Vagina (tissue), 2 donors: ENCODE data around the gene RTTN. TPM values are rescaled to one million over a fixed set of nuclear protein-coding genes. Genes with fewer than 3 reads are reported as not detected.

Source experiments
- DNase-seq, 2 donors: peaks; one replicate each; pipeline ENCODE4 v3.0.0-alpha.2; 2017; ENCODE audit errors: extremely low spot score in 2 of 2
- H3K27ac ChIP-seq: fragments of 200-600 bp; sonication (generic); one replicate; pipeline ENCODE4 v1.5.1; 2019
- H3K27me3 ChIP-seq: fragments of 200-600 bp; sonication (generic); one replicate; pipeline ENCODE4 v1.5.1; 2019
- H3K36me3 ChIP-seq, 2 donors: fragments of 200-600 bp; sonication (generic); one replicate each; pipeline ENCODE4 v1.5.1; 2017 to 2019
- H3K4me1 ChIP-seq: fragments of 200-600 bp; sonication (generic); one replicate; pipeline ENCODE4 v1.5.1; 2019
- H3K4me3 ChIP-seq, 2 donors: fragments of 200-600 bp; sonication (generic); 1 replicate in 1 of 2; 2 replicates in 1 of 2; pipeline ENCODE4 v1.5.1; 2016 to 2019
- H3K9me3 ChIP-seq: fragments of 200-600 bp; sonication (generic); one replicate; pipeline ENCODE4 v1.5.1; 2019
- CTCF ChIP-seq, 3 experiments: fragments of 450-650 bp in 2 of 3; fragments of 200-600 bp in 1 of 3; sonication (generic) in 1 of 3; IDR thresholded peaks; one replicate each; pipeline ENCODE4 v1.5.1; 2017 to 2019; ENCODE audit warnings: antibody characterized with exemption in 3 of 3, mild to moderate bottlenecking in 2 of 3, moderate library complexity in 2 of 3
- POLR2A ChIP-seq, 2 donors: fragments of 450-650 bp; IDR thresholded peaks; one replicate each; pipeline ENCODE4 v1.6.1; 2017; ENCODE audit warnings: antibody characterized with exemption in 2 of 2, mild to moderate bottlenecking in 2 of 2, moderate library complexity in 2 of 2
- POLR2AphosphoS5 ChIP-seq, 2 donors: sonication (generic); formaldehyde crosslinking; IDR thresholded peaks; one replicate each; pipeline ENCODE4 v1.9.0; 2017; ENCODE audit warnings: antibody characterized with exemption in 2 of 2, mild to moderate bottlenecking in 2 of 2, low read depth in 1 of 2; ENCODE audit not compliant: insufficient read depth in 1 of 2
- intact Hi-C: fragments of 100-400 bp; cut with DNase I; formaldehyde crosslinking; loops from one replicate; pipeline ENCODE4 v1.15.1; 2023
- total RNA-seq: library from RNA; depleted of rRNA; stranded (reverse); fragments of >200 nt; gene quantifications from one replicate; pipeline ENCODE4 v1.2.3, GENCODE V29; 2016

The RTTN gene
- total RNA-seq, 1 donor from 2014 or later, result 16.7 TPM

GRCh38 chr18:70037431-70038061 lies 167.9 kb downstream of the RTTN start:
- Histone ChIP-seq H3K9me3 (no peaks in the 10 kb centered on the region), H3K4me1 (no peaks in the 10 kb centered on the region), H3K4me3 (no peak overlapping the region), H3K27ac (no peak overlapping the region), H3K27me3 (no peaks in the 10 kb centered on the region), H3K36me3 (peaks cover 0 to 10% of the 10 kb centered on the region in 2 donors)
- TF ChIP-seq POLR2AphosphoS5 (IDR thresholded peaks at IDR 0.05; ENCODE audit: insufficient read depth in 1 of 2, low read depth in 1 of 2), result no peak
- TF ChIP-seq POLR2A (IDR thresholded peaks at IDR 0.05), result no peak
- no peak for TF ChIP-seq CTCF (IDR thresholded peaks at IDR 0.05)
- DNase-seq, result no peak
- intact Hi-C loops, result no loop called here

DNA sequence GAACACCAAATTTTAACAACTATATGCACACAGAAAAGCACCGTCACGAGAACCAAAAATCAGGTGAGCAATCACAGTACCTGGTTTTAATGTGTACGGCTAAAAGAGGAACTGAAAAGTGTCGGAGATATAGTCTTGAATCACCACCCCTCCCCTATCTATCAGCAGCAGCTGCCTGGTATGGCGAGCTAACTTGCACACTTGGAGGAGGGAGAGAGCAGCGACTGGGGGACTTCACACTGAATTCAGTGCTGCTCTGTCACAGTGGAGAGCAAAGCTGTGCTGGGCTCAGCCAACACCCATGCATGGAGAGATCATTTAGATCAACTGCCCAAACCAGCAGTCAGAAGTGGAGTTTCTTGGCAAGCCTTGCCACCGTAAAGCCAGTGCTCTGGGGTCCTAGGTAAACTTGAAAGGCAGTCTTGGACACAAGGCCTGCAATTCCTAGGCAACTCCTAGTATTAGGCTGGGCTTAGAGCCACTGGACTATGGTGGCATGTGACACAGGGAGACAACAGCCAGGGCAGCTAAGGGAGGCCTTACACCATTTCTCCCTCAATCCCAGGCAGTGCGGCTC lies 168.6 kb downstream of the RTTN start:
- H3K9me3 ChIP-seq, result no peaks in the 10 kb centered on the region
- H3K4me3 ChIP-seq, result no peak overlapping the region
- TF ChIP-seq POLR2A (IDR thresholded peaks at IDR 0.05) (no peak), CTCF (IDR thresholded peaks at IDR 0.05) (no peak), POLR2AphosphoS5 (IDR thresholded peaks at IDR 0.05; ENCODE audit: insufficient read depth in 1 of 2, low read depth in 1 of 2) (no peak)
- DNase-seq, result no peak
- H3K27me3 ChIP-seq, result no peaks in the 10 kb centered on the region
- peaks cover 0 to 10% of the 10 kb centered on the region in 2 donors for H3K36me3 ChIP-seq
- intact Hi-C loops, result no loop called here
- no peak overlapping the region for H3K27ac ChIP-seq
- H3K4me1 ChIP-seq, result no peaks in the 10 kb centered on the region

GRCh38 chr18:70036168-70036567 lies 169.3 kb downstream of the RTTN start:
- TF ChIP-seq CTCF (IDR thresholded peaks at IDR 0.05) (no peak), POLR2AphosphoS5 (IDR thresholded peaks at IDR 0.05; ENCODE audit: insufficient read depth in 1 of 2, low read depth in 1 of 2) (no peak), POLR2A (IDR thresholded peaks at IDR 0.05) (no peak)
- DNase-seq, result no peak
- Histone ChIP-seq H3K27ac (no peak overlapping the region), H3K9me3 (no peaks in the 10 kb centered on the region), H3K27me3 (no peaks in the 10 kb centered on the region), H3K36me3 (peaks cover 0 to 10% of the 10 kb centered on the region in 2 donors), H3K4me3 (no peak overlapping the region), H3K4me1 (no peaks in the 10 kb centered on the region)
- intact Hi-C loops, result no loop called here

- TF ChIP-seq POLR2AphosphoS5 (IDR thresholded peaks at IDR 0.05; ENCODE audit: insufficient read depth in 1 of 2, low read depth in 1 of 2), result no peak
- no peak for TF ChIP-seq POLR2A (IDR thresholded peaks at IDR 0.05)
- TF ChIP-seq CTCF (IDR thresholded peaks at IDR 0.05), result no peak
These were observed 174.3 kb downstream of the RTTN start for GRCh38 chr18:70031221-70031620.

DNA sequence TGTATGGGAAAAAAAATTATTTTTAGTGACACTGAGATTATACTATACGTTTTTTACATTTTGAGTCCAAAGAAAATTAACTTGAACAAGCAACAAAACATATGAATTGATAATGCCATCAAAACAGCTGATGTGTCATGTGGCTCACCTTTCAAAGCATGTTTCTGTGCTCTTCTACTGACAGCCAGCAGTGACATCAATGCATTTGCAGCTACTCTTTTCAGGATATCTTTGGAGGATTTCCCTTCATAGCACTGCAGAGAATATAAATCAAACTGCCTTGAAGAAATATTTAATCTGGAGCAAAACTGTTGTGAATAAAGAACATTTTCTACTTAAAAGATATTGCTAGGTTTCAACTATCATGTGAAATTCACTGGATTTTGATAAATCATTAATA lies 174.8 kb downstream of the RTTN start:
- Histone ChIP-seq H3K36me3 (no peaks in the 10 kb centered on the region), H3K4me1 (no peaks in the 10 kb centered on the region), H3K4me3 (no peak overlapping the region), H3K27me3 (no peaks in the 10 kb centered on the region), H3K27ac (no peak overlapping the region), H3K9me3 (no peaks in the 10 kb centered on the region)
- no peak for DNase-seq
- TF ChIP-seq POLR2A (IDR thresholded peaks at IDR 0.05), result no peak
- no peak for TF ChIP-seq POLR2AphosphoS5 (IDR thresholded peaks at IDR 0.05; ENCODE audit: insufficient read depth in 1 of 2, low read depth in 1 of 2)
- TF ChIP-seq CTCF (IDR thresholded peaks at IDR 0.05), result no peak
- intact Hi-C loops, result no loop called here

More at GRCh38 chr18:70031221-70031620, 174.3 kb downstream of the RTTN start:
- H3K4me3 ChIP-seq, result no peak overlapping the region
- H3K27me3 ChIP-seq, result no peaks in the 10 kb centered on the region
- DNase-seq, result no peak
- intact Hi-C loops, result no loop called here
- no peaks in the 10 kb centered on the region for H3K36me3 ChIP-seq
- no peaks in the 10 kb centered on the region for H3K9me3 ChIP-seq
- no peaks in the 10 kb centered on the region for H3K4me1 ChIP-seq
- no peak overlapping the region for H3K27ac ChIP-seq
